ENCODE results near the gene ALDH3B1. TPM values are rescaled to one million over a fixed set of nuclear protein-coding genes. Genes with fewer than 3 reads are reported as not detected.

ALDH3B1 gene
- total RNA-seq, 2 experiments from 2014 or later = 0.15 TPM; not detected in 1

DNA sequence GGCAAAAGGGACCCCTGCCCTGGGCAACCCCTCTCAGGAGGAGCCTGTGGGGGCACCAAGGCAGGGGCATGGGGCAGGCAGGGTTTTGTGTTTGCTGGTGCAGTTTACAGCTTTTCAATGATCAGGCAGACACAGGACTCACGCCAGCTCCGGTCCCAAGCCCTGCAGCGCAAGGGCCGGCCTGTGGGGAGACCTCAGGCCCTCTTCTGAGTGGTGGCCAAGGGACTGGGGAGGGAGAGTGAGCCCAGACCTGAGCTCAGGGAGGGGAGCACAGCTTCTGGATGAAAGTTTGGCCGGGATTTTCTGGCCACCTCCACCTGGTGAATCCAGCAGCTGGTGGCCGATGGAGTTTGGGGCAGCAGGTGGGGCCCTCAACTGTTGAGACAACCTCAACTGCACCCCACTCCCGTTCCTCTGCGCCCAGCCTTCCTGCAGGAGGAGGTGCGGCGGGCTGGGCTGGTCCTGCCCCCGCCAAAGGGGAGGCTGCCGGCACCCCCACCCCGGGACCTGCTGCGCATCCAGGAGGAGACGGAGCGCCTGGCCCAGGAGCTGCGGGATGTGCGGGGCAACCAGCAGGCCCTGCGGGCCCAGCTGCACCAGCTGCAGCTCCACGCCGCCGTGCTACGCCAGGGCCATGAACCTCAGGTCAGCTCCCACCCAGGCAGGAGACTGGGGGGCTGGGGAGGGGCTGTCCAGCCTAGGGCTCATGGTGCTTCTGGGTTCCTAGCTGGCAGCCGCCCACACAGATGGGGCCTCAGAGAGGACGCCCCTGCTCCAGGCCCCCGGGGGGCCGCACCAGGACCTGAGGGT, 32.3 kb downstream of the ALDH3B1 start:
- no peak for DNase-seq
- ChIA-PET CTCF (interaction anchor here (1.0 to 1.2 kb wide), 3 partner anchors 10 to 87 kb away, joined by 3 to 4 read pairs (median 3); partner anchors contain the start of gene NDUFS8), POLR2A (no interaction called here)
- H3K4me1 Mint-ChIP-seq = peaks cover 13% of the 10 kb centered on the region
- peak overlapping the region; percentile 46 for H3K27ac Mint-ChIP-seq
- no peak overlapping the region for H3K4me3 Mint-ChIP-seq
- no peaks in the 10 kb centered on the region for H3K27me3 Mint-ChIP-seq
- no peaks in the 10 kb centered on the region for H3K9me3 Mint-ChIP-seq
- H3K36me3 Mint-ChIP-seq (ENCODE audit: low read depth) = peaks cover 4% of the 10 kb centered on the region

DNA sequence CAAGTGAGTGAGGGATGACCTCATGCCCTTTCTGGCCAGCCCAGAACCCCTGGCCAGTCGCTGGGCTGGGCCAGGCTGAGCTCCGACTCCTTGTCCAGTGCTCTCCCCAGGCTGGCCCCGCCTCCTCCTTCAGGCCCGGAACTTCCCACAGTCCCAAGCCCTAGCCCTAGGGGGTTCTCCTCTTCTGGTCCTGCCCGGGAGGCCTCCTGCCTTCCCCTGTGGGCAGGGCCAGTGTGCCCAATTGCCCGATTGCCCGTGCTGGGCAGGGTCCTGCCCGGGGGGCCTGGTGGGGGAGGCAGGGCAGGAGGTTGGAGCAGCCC, 32.9 kb downstream of the ALDH3B1 start:
- ChIA-PET CTCF (interaction anchor here (1.0 kb wide), 1 partner anchor 88 kb away, joined by 3 read pairs; no protein-coding TSS in a partner anchor), POLR2A (no interaction called here)
- peaks cover 4% of the 10 kb centered on the region for H3K36me3 Mint-ChIP-seq (ENCODE audit: low read depth)
- no peaks in the 10 kb centered on the region for H3K27me3 Mint-ChIP-seq
- no peak overlapping the region for H3K4me3 Mint-ChIP-seq
- no peaks in the 10 kb centered on the region for H3K9me3 Mint-ChIP-seq
- no peak overlapping the region for H3K27ac Mint-ChIP-seq
- H3K4me1 Mint-ChIP-seq = peaks cover 10% of the 10 kb centered on the region
- DNase-seq = no peak

DNA sequence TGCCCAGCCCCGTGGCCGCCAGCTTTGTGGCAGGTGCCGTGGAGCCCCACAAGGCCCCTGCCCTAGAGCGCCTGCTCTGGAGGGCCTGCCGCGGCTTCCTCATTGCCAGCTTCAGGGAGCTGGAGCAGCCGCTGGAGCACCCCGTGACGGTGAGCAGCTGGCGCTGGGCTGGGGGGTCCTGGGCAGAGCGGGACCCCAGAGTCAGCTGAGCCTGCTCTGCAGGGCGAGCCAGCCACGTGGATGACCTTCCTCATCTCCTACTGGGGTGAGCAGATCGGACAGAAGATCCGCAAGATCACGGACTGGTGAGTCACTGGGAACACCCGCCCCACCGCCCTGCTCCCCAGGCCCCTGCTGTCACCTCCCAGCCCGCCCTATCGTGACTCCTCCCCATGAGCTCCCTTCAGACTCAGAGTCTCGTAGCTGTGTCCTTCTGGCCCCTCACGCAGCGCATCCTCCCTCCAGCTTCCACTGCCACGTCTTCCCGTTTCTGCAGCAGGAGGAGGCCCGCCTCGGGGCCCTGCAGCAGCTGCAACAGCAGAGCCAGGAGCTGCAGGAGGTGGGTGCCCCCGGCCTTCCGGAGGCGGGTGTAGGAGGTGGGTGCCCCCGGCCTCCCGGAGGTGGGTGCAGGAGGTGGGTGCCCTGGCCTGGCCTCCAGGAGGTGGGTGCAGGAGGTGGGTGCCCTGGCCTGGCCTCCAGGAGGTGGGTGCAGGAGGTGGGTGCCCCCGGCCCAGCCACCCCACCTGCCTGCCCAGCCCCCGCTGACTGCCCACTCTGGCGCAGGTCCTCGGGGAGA, 33.4 kb downstream of the ALDH3B1 start:
- Mint-ChIP-seq H3K36me3 (ENCODE audit: low read depth) (peaks cover 4% of the 10 kb centered on the region), H3K4me3 (no peak overlapping the region), H3K4me1 (peaks cover 8% of the 10 kb centered on the region), H3K27me3 (no peaks in the 10 kb centered on the region), H3K9me3 (no peaks in the 10 kb centered on the region), H3K27ac (no peak overlapping the region)
- POLR2A ChIA-PET = no interaction called here
- CTCF ChIA-PET = interaction anchor here (1.0 kb wide), 1 partner anchor 88 kb away, joined by 3 read pairs; no protein-coding TSS in a partner anchor
- DNase-seq = no peak

- POLR2A ChIA-PET = no interaction called here
- no peaks in the 10 kb centered on the region for H3K9me3 Mint-ChIP-seq
These were observed 34.2 kb downstream of the ALDH3B1 start for GRCh38 chr11:68044145-68044813.

DNA sequence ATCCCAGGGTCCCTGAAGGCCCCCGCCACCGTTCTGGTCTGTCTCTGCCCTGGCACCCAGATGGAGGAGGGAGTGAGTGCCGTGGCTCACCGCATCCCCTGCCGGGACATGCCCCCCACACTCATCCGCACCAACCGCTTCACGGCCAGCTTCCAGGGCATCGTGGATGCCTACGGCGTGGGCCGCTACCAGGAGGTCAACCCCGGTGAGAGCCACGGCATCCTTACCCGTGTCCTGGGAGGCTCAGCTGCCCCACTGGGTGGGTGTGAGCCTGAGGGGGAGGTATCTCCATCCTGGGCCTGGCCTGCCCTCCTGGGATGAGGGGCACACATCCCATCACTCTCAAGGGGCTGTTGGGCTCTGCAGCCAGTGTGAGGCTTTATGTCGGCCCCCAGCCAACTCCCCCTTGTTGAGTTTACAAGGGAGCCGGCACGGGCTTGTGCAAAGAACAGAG, 34.8 kb downstream of the ALDH3B1 start:
- POLR2A ChIA-PET = no interaction called here

More at GRCh38 chr11:68044145-68044813, 34.2 kb downstream of the ALDH3B1 start:
- Mint-ChIP-seq H3K4me3 (no peak overlapping the region), H3K4me1 (peaks cover 8% of the 10 kb centered on the region), H3K27me3 (no peaks in the 10 kb centered on the region), H3K36me3 (ENCODE audit: low read depth) (peaks cover 3% of the 10 kb centered on the region), H3K27ac (no peak overlapping the region)
- no peak for DNase-seq
- CTCF ChIA-PET = no interaction called here

DNA sequence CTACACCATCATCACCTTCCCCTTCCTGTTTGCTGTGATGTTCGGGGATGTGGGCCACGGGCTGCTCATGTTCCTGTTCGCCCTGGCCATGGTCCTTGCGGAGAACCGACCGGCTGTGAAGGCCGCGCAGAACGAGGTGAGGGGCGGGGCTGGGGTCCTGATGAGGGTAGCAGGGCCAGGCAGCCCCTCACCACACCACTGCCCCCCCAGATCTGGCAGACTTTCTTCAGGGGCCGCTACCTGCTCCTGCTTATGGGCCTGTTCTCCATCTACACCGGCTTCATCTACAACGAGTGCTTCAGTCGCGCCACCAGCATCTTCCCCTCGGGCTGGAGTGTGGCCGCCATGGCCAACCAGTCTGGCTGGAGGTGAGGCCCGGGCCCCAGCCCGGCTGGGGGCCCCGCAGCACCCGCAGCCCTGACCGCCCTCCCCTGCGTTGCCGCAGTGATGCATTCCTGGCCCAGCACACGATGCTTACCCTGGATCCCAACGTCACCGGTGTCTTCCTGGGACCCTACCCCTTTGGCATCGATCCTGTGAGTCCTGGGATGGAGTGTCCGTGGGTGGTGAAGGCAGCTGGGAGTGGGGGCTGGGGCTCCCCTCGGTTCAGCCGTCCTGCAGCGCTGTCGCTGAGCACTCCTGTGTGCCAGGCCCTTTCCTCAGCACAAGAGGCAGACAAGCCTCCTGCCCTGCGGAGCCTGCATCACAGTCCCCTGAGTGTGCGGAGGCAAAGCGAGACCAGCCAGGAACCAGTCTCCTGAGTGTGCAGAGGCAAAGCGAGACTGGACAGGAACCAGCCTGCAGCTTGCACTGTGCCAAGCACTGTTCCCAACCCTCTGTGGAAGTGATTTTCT, 37.5 kb downstream of the ALDH3B1 start:
- Mint-ChIP-seq H3K4me1 (no peaks in the 10 kb centered on the region), H3K36me3 (ENCODE audit: low read depth) (peaks cover 19% of the 10 kb centered on the region), H3K9me3 (no peaks in the 10 kb centered on the region), H3K27me3 (no peaks in the 10 kb centered on the region), H3K4me3 (no peak overlapping the region), H3K27ac (no peak overlapping the region)
- DNase-seq = no peak
- ChIA-PET POLR2A (interaction anchor here (0.6 kb wide), 1 partner anchor 71 kb away, joined by 3 read pairs; no protein-coding TSS in a partner anchor), CTCF (interaction anchor here (0.6 to 0.7 kb wide), 2 partner anchors 44 to 264 kb away, joined by 3 to 4 read pairs; no protein-coding TSS in a partner anchor)

More for the DNA sequence above, 34.8 kb downstream of the ALDH3B1 start:
- no peaks in the 10 kb centered on the region for H3K9me3 Mint-ChIP-seq
- H3K27me3 Mint-ChIP-seq = no peaks in the 10 kb centered on the region
- peaks cover 2% of the 10 kb centered on the region for H3K36me3 Mint-ChIP-seq (ENCODE audit: low read depth)
- no peak for DNase-seq
- H3K4me3 Mint-ChIP-seq = no peak overlapping the region
- H3K27ac Mint-ChIP-seq = no peak overlapping the region
- H3K4me1 Mint-ChIP-seq = peaks cover 8% of the 10 kb centered on the region
- CTCF ChIA-PET = no interaction called here

- ChIA-PET CTCF (no interaction called here), POLR2A (no interaction called here)
- Mint-ChIP-seq H3K36me3 (ENCODE audit: low read depth) (peaks cover 26% of the 10 kb centered on the region), H3K4me1 (no peaks in the 10 kb centered on the region), H3K27me3 (no peaks in the 10 kb centered on the region), H3K27ac (no peak overlapping the region), H3K9me3 (no peaks in the 10 kb centered on the region), H3K4me3 (no peak overlapping the region)
- no peak for DNase-seq
These were observed 38.8 kb downstream of the ALDH3B1 start for GRCh38 chr11:68048681-68049508.

DNA sequence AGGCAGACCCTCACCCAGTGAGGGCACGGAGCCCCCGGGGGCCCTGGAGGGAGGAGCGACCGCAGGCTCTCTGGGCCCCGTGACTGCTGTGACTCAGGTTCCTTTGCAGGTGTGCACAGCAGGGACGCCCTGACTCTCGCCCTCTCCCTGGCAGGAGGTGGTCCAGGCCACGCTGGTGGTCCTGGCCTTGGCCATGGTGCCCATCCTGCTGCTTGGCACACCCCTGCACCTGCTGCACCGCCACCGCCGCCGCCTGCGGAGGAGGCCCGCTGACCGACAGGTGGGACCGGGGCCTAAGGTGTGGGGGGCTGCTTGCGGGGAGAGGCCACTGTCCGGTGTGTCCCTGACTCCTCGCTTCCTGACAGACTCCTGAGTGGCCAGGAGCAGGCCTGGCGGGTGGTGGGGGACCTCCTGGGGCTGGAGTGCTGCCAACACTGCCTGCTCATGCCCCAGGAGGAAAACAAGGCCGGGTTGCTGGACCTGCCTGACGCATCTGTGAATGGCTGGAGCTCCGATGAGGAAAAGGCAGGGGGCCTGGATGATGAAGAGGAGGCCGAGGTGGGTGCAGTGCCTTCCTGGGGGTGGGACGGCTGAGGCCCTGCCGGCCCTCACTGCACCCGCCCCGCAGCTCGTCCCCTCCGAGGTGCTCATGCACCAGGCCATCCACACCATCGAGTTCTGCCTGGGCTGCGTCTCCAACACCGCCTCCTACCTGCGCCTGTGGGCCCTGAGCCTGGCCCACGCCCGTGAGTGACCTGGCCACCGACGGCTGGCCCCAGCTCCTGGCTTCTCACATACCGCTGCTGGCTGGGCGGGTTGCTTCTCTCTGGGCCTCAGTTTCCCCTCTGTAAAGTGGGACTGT, 39.6 kb downstream of the ALDH3B1 start:
- DNase-seq = no peak
- Mint-ChIP-seq H3K36me3 (ENCODE audit: low read depth) (peaks cover 25% of the 10 kb centered on the region), H3K27me3 (no peaks in the 10 kb centered on the region), H3K4me1 (no peaks in the 10 kb centered on the region), H3K27ac (no peak overlapping the region), H3K9me3 (no peaks in the 10 kb centered on the region), H3K4me3 (no peak overlapping the region)
- CTCF ChIA-PET = interaction anchor here (1.0 kb wide), 1 partner anchor 12 kb away, joined by 4 read pairs; no protein-coding TSS in a partner anchor
- POLR2A ChIA-PET = no interaction called here

- CTCF ChIA-PET = interaction anchor here (1.0 kb wide), 1 partner anchor 13 kb away, joined by 4 read pairs; no protein-coding TSS in a partner anchor
These were observed 40.3 kb downstream of the ALDH3B1 start for GRCh38 chr11:68050371-68050841.

GRCh38 chr11:68051191-68052136, 41.3 kb downstream of the ALDH3B1 start:
- Mint-ChIP-seq H3K27me3 (no peaks in the 10 kb centered on the region), H3K9me3 (no peaks in the 10 kb centered on the region), H3K27ac (peak overlapping the region; percentile 19), H3K4me3 (no peak overlapping the region), H3K36me3 (ENCODE audit: low read depth) (peaks cover 24% of the 10 kb centered on the region), H3K4me1 (no peaks in the 10 kb centered on the region)
- DNase-seq = no peak
- CTCF ChIA-PET = interaction anchor here (1.0 to 1.6 kb wide), 2 partner anchors 10 to 14 kb away, joined by 4 read pairs; no protein-coding TSS in a partner anchor
- POLR2A ChIA-PET = no interaction called here

More at GRCh38 chr11:68050371-68050841, 40.3 kb downstream of the ALDH3B1 start:
- Mint-ChIP-seq H3K4me3 (no peak overlapping the region), H3K9me3 (no peaks in the 10 kb centered on the region), H3K27ac (peak overlapping the region; percentile 54), H3K4me1 (no peaks in the 10 kb centered on the region), H3K27me3 (no peaks in the 10 kb centered on the region), H3K36me3 (ENCODE audit: low read depth) (peaks cover 24% of the 10 kb centered on the region)
- no peak for DNase-seq
- POLR2A ChIA-PET = no interaction called here

Measured in activated CD4-positive, alpha-beta T cell treated with anti-CD3 and anti-CD28 coated beads, Interleukin-2, amount 10 ng/mL, durations not matched to agents 7 days and 5 days (primary cell).